ENCODE data around the gene ASPRV1.

DNA sequence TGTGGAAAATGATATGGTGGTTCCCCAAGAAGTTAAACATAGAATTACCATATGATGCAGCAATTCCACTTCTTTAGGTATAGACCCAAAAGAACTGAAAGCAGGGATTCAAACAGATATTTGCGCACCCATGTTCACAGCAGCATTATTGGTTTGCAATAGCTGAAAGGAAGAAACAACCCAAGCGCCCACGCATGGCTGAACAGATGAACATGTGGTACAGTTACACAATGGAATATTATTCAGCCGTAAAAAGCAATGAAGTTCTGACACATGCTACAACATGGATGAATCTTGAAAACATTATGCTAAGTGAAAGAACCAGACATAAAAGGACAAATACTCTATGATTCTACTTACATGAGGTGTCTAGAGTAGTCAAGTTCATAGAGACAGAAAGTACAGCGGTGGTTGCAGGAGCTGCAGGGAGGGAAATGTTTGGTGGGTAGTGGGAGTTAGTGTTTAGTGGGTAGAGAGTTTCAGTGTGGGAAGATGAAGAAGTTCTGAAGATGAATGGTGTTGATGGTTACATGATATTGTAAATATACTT, 26.7 kb upstream of the ASPRV1 start:
- TF ChIP-seq, protein P1, sequence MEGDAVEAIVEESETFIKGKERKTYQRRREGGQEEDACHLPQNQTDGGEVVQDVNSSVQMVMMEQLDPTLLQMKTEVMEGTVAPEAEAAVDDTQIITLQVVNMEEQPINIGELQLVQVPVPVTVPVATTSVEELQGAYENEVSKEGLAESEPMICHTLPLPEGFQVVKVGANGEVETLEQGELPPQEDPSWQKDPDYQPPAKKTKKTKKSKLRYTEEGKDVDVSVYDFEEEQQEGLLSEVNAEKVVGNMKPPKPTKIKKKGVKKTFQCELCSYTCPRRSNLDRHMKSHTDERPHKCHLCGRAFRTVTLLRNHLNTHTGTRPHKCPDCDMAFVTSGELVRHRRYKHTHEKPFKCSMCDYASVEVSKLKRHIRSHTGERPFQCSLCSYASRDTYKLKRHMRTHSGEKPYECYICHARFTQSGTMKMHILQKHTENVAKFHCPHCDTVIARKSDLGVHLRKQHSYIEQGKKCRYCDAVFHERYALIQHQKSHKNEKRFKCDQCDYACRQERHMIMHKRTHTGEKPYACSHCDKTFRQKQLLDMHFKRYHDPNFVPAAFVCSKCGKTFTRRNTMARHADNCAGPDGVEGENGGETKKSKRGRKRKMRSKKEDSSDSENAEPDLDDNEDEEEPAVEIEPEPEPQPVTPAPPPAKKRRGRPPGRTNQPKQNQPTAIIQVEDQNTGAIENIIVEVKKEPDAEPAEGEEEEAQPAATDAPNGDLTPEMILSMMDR (IDR thresholded peaks at IDR 0.05) = no peak
- no peak for TF ChIP-seq POLR2A (IDR thresholded peaks at IDR 0.05)

All from testis (tissue), 2 donors.